ENCODE data around the gene SLC6A19. TPM values are rescaled to one million over a fixed set of nuclear protein-coding genes. Genes with fewer than 3 reads are reported as not detected.

SLC6A19 gene
- total RNA-seq, 2 experiments from 2014 or later: not detected

GRCh38 chr5:1188464-1188863 lies 12.9 kb upstream of the SLC6A19 start:
- ChIA-PET POLR2A (no interaction called here), CTCF (no interaction called here)
- ATAC-seq (ENCODE audit: poor library complexity): no peak
- Histone ChIP-seq H3K27me3 (ENCODE audit: control insufficient read depth in 1 of 2, insufficient read depth in 2 of 2, low read length in 2 of 2) (peaks cover 15 to 18% of the 10 kb centered on the region in 2 experiments), H3K4me1 (ENCODE audit: insufficient read depth, low read length) (no peaks in the 10 kb centered on the region), H3K27ac (ENCODE audit: low read depth in 1 of 2, low read length in 2 of 2) (no peak overlapping the region), H3K36me3 (ENCODE audit: insufficient read depth, low read length) (no peaks in the 10 kb centered on the region), H3K9me3 (ENCODE audit: control insufficient read depth in 1 of 2, insufficient read depth in 1 of 2, low read length in 2 of 2) (peaks cover 0 to 14% of the 10 kb centered on the region in 2 experiments), H3K4me3 (ENCODE audit: low read length) (no peak overlapping the region)
- intact Hi-C loops (cut with DNase I, micrococcal nuclease): no loop called here
- H3K36me3 Mint-ChIP-seq (ENCODE audit: low read depth): no peaks in the 10 kb centered on the region
- H3K9me3 Mint-ChIP-seq: no peaks in the 10 kb centered on the region
- no peak overlapping the region for H3K27ac Mint-ChIP-seq
- DNase-seq: no peak
- no peak overlapping the region for H3K4me3 Mint-ChIP-seq
- no peak for TF ChIP-seq CTCF (IDR thresholded peaks at IDR 0.05)
- no peaks in the 10 kb centered on the region for H3K4me1 Mint-ChIP-seq (ENCODE audit: low read depth)
- H3K27me3 Mint-ChIP-seq: peaks cover 24% of the 10 kb centered on the region

- no peaks in the 10 kb centered on the region for H3K4me1 ChIP-seq (ENCODE audit: insufficient read depth, low read length)
- ChIA-PET CTCF (no interaction called here), POLR2A (no interaction called here)
- Mint-ChIP-seq H3K36me3 (ENCODE audit: low read depth) (no peaks in the 10 kb centered on the region), H3K9me3 (no peaks in the 10 kb centered on the region), H3K4me3 (no peak overlapping the region), H3K27ac (no peak overlapping the region), H3K4me1 (ENCODE audit: low read depth) (no peaks in the 10 kb centered on the region), H3K27me3 (peaks cover 24% of the 10 kb centered on the region)
- H3K36me3 ChIP-seq (ENCODE audit: insufficient read depth, low read length): no peaks in the 10 kb centered on the region
- DNase-seq (no peak), ATAC-seq (ENCODE audit: poor library complexity) (no peak)
- peaks cover 0 to 17% of the 10 kb centered on the region in 2 experiments for H3K9me3 ChIP-seq (ENCODE audit: control insufficient read depth in 1 of 2, insufficient read depth in 1 of 2, low read length in 2 of 2)
- intact Hi-C loops (cut with DNase I, micrococcal nuclease): no loop called here
- no peak for TF ChIP-seq CTCF (IDR thresholded peaks at IDR 0.05)
- no peak overlapping the region for H3K4me3 ChIP-seq (ENCODE audit: low read length)
- H3K27ac ChIP-seq (ENCODE audit: low read depth in 1 of 2, low read length in 2 of 2): no peak overlapping the region
- H3K27me3 ChIP-seq (ENCODE audit: control insufficient read depth in 1 of 2, insufficient read depth in 2 of 2, low read length in 2 of 2): peaks cover 15 to 18% of the 10 kb centered on the region in 2 experiments
Observed at GRCh38 chr5:1189269-1189668, 12.1 kb upstream of the SLC6A19 start.

GRCh38 chr5:1190278-1190677 lies 11.1 kb upstream of the SLC6A19 start:
- Mint-ChIP-seq H3K27ac (no peak overlapping the region), H3K27me3 (peaks cover 24% of the 10 kb centered on the region), H3K4me1 (ENCODE audit: low read depth) (no peaks in the 10 kb centered on the region), H3K4me3 (no peak overlapping the region), H3K9me3 (no peaks in the 10 kb centered on the region), H3K36me3 (ENCODE audit: low read depth) (no peaks in the 10 kb centered on the region)
- ATAC-seq (ENCODE audit: poor library complexity) (no peak), DNase-seq (no peak)
- intact Hi-C loops (cut with DNase I, micrococcal nuclease): loop anchor here in 1 of 2 experiments (10.0 kb wide), 1 partner anchor 225 kb away; no protein-coding TSS in a partner anchor
- Histone ChIP-seq H3K36me3 (ENCODE audit: insufficient read depth, low read length) (no peaks in the 10 kb centered on the region), H3K27me3 (ENCODE audit: control insufficient read depth in 1 of 2, insufficient read depth in 2 of 2, low read length in 2 of 2) (peaks cover 16 to 18% of the 10 kb centered on the region in 2 experiments), H3K4me1 (ENCODE audit: insufficient read depth, low read length) (no peaks in the 10 kb centered on the region), H3K9me3 (ENCODE audit: control insufficient read depth in 1 of 2, insufficient read depth in 1 of 2, low read length in 2 of 2) (peaks cover 0 to 17% of the 10 kb centered on the region in 2 experiments), H3K4me3 (ENCODE audit: low read length) (no peak overlapping the region), H3K27ac (ENCODE audit: low read depth in 1 of 2, low read length in 2 of 2) (no peak overlapping the region)
- CTCF ChIA-PET: no interaction called here
- POLR2A ChIA-PET: no interaction called here
- no peak for TF ChIP-seq CTCF (IDR thresholded peaks at IDR 0.05)
